MCF 10A (cell line): Measurements from ENCODE around the gene TMEM248. TPM values are rescaled to one million over a fixed set of nuclear protein-coding genes. Genes with fewer than 3 reads are reported as not detected.
"Not testable (repeated sequence)": the region's sequence is repeated elsewhere in the genome, so short reads cannot be mapped to it uniquely, and the experiment has no call there.

Experiments
- BruUV-seq: library from RNA; stranded (reverse); fragments of 400-500 nt; replicated peaks from 2 replicates; lab custom pipeline; 2021; lab: Mats Ljungman, UMichigan
- CTCF ChIA-PET: fragments of 300-600 bp; sonication (Branson Sonifier 250); formaldehyde crosslinking; extraction: SDS; loops from one replicate; lab custom pipeline; 2021; ENCODE audit warnings: antibody characterized with exemption, inconsistent platforms; lab: Yijun Ruan, JAX
- POLR2A ChIA-PET: fragments of 300-600, 350-650 bp; sonication (Branson Sonifier 250); formaldehyde crosslinking; extraction: SDS; loops from one replicate; lab custom pipeline; 2020; ENCODE audit warnings: antibody characterized with exemption, inconsistent platforms; lab: Yijun Ruan, JAX
- DNase-seq: peaks from one replicate; pipeline ENCODE4 v3.0.0-alpha.2; 2018; ENCODE audit not compliant: unreplicated experiment
- H3K27ac Mint-ChIP-seq: one replicate; pipeline ENCODE4 v1.8.0; 2022; ENCODE audit warnings: mild to moderate bottlenecking, low read depth, mixed read lengths; ENCODE audit not compliant: unreplicated experiment
- H3K27me3 Mint-ChIP-seq: one replicate; pipeline ENCODE4 v1.8.0; 2022; ENCODE audit warnings: mixed read lengths; ENCODE audit not compliant: insufficient read depth, unreplicated experiment
- H3K36me3 Mint-ChIP-seq: one replicate; pipeline ENCODE4 v1.8.0; 2022; ENCODE audit warnings: mild to moderate bottlenecking, moderate library complexity, mixed read lengths; ENCODE audit not compliant: insufficient read depth, unreplicated experiment
- H3K4me1 Mint-ChIP-seq: one replicate; pipeline ENCODE4 v1.8.0; 2022; ENCODE audit warnings: mixed read lengths; ENCODE audit not compliant: insufficient read depth, unreplicated experiment
- H3K4me3 Mint-ChIP-seq: one replicate; pipeline ENCODE4 v1.8.0; 2022; ENCODE audit warnings: mild to moderate bottlenecking, moderate library complexity, mixed read lengths; ENCODE audit not compliant: unreplicated experiment
- H3K9me3 Mint-ChIP-seq: one replicate; pipeline ENCODE4 v1.8.0; 2022; ENCODE audit warnings: mixed read lengths; ENCODE audit not compliant: unreplicated experiment
- intact Hi-C: fragments of 100-400 bp; cut with micrococcal nuclease; formaldehyde crosslinking; loops from 2 replicates; pipeline ENCODE4 v1.14.1; 2022
- total RNA-seq: library from RNA; stranded (reverse); gene quantifications from 2 replicates; pipeline ENCODE4 v1.2.3, GENCODE V29; 2022
- TF ChIP-seq, protein P1 (sequence below): fragments of 200-600 bp; IDR thresholded peaks from one replicate; pipeline ENCODE4 v1.8.0; 2022; ENCODE audit warnings: antibody characterized with exemption, mild to moderate bottlenecking; ENCODE audit not compliant: unreplicated experiment

The TMEM248 gene
- total RNA-seq, 1 experiment from 2014 or later, result 75.7 TPM

DNA sequence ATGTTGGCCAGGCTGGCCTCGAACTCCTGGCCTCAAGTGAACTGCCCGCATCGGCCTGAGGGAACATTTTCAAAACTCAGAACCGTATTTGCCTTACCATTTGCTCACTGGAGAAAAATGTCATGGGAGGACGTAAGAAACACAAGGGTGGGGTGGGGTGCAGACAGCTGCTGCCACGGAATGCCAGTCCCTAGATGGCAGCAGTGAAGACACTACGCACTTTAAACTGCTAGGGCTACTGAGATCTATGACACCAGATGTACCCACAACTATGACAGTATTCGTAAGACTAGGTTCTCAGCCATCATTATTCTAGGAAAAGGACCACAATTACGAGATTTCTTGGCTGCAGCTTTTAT, 73.6 kb downstream of the TMEM248 start:
- ChIA-PET CTCF (interaction anchor here (0.6 to 1.1 kb wide), 2 partner anchors 36 to 1761 kb away, joined by 3 to 4 read pairs; no protein-coding TSS in a partner anchor), POLR2A (interaction anchor here (0.6 to 4.3 kb wide), 9 partner anchors 8 to 385 kb away, joined by 3 to 45 read pairs (median 10); partner anchors contain the start of genes RABGEF1 and TMEM248)
- H3K27me3 Mint-ChIP-seq, H3K9me3 Mint-ChIP-seq, H3K4me1 Mint-ChIP-seq: not testable (repeated sequence)
- Mint-ChIP-seq H3K27ac (peak overlapping the region; percentile 100), H3K36me3 (peaks cover 70% of the 10 kb centered on the region), H3K4me3 (peak overlapping the region; percentile 97)
- DNase-seq, result peak; percentile 61
- BruUV-seq, result TSS peak; percentile 51
- intact Hi-C loops, result loop anchor here (2.0 to 10.0 kb wide), 3 partner anchors 42 to 312 kb away; no protein-coding TSS in a partner anchor
- TF ChIP-seq, protein P1, sequence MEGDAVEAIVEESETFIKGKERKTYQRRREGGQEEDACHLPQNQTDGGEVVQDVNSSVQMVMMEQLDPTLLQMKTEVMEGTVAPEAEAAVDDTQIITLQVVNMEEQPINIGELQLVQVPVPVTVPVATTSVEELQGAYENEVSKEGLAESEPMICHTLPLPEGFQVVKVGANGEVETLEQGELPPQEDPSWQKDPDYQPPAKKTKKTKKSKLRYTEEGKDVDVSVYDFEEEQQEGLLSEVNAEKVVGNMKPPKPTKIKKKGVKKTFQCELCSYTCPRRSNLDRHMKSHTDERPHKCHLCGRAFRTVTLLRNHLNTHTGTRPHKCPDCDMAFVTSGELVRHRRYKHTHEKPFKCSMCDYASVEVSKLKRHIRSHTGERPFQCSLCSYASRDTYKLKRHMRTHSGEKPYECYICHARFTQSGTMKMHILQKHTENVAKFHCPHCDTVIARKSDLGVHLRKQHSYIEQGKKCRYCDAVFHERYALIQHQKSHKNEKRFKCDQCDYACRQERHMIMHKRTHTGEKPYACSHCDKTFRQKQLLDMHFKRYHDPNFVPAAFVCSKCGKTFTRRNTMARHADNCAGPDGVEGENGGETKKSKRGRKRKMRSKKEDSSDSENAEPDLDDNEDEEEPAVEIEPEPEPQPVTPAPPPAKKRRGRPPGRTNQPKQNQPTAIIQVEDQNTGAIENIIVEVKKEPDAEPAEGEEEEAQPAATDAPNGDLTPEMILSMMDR, result peak; percentile 29

DNA sequence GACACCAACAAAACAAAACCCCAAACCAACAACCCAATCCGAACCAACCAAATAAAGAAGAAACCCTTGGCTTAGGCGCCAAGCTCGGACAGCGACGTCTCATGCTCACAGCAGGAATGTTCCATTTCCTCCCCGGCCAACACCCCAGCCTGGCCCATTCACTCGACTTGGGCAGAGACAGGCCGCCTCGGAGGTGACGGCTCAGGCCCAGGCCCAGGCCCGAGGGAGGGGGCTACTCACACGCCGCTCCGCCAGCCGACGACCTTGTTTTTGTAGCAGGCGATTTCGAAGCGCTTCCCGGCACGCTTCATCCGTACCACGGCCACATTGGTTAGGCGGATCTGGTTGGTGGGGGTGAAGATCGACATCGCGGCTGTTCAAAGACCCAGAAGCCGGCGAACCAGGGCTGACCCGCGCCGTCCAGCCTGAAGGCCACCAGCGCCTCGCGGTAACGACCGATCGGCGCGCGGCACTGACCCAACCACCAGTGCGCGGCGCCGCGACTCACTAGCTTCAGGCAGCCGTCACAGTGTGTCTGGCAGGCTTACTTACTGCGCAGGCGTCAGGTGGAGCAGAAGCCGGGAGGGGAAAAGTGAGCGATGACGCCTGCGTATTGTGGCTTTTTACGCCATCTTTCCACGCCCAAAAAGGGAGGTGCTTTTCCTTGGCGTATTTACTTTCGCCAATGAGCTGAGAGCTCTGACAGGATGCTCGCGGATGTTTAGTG, 74.2 kb downstream of the TMEM248 start, which contains the start of gene SBDS:
SBDS (minus strand) TSS at position 537 of the 727 bp plus-strand sequence; CDS start at position 368, 169 bp downstream.
- BruUV-seq, result TSS peak; percentile 55
- CTCF ChIA-PET, result interaction anchor here (0.6 to 1.1 kb wide), 4 partner anchors 37 to 1761 kb away, joined by 3 to 4 read pairs (median 4); no protein-coding TSS in a partner anchor
- not testable (repeated sequence) for H3K4me1 Mint-ChIP-seq, H3K9me3 Mint-ChIP-seq, H3K27me3 Mint-ChIP-seq
- Mint-ChIP-seq H3K36me3 (peaks cover 70% of the 10 kb centered on the region), H3K4me3 (peak within 1 kb of the TSS; percentile 97), H3K27ac (peak within 1 kb of the TSS; percentile 100)
- intact Hi-C loops, result loop anchor here (2.0 to 10.0 kb wide), 3 partner anchors 42 to 313 kb away; no protein-coding TSS in a partner anchor
- POLR2A ChIA-PET, result interaction anchor here (0.6 to 4.3 kb wide), 17 partner anchors 9 to 945 kb away, joined by 3 to 45 read pairs (median 4); partner anchors contain the start of genes CRCP, KCTD7, RABGEF1 and TMEM248
- peak; percentile 99 for DNase-seq

DNA sequence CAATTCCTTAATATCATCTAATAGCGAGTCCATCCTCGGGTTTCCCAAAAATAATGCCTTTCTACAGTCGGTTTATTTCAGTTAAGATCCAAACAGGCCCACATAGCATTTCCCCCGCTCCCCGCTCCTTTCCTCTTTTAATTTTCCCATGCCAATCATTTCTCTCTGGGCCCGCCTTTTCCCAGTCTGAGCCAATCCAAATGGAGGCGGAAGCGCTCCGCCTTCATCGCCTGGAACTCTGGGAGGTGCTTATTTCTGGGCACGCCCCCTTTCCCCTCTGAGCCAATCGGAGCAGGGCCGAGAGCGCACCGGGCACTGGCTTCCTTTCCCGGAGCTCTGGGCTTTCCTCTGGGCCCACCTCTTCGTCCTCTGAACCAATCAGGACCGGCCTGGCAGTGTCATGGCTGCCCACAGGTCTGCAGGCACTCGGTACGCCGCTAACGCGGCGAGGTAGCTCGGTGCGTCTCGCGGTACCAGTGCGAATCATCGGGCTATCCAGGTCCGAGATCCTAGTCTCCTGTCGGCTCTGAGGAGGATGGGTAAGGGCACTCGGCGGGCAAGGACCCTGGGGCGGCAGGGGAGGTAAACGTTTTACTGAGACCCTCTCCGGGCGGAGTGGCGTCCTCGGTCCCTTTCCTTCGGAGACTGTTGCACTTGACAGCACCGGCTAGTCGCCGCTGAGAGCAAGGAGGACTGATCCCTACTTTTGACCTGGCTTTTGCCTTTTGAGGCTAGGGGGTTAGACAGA, 75.6 kb downstream of the TMEM248 start, which contains the start of gene TYW1:
TYW1 (plus strand) TSS at position 390 of the 748 bp plus-strand sequence; CDS start at position 536, 146 bp downstream.
- CTCF ChIA-PET, result interaction anchor here (0.6 kb wide), 1 partner anchor 962 kb away, joined by 4 read pairs; no protein-coding TSS in a partner anchor
- Mint-ChIP-seq H3K27ac (peak within 1 kb of the TSS; percentile 100), H3K4me3 (peak within 1 kb of the TSS; percentile 97), H3K36me3 (peaks cover 61% of the 10 kb centered on the region)
- DNase-seq, result peak; percentile 98
- H3K27me3 Mint-ChIP-seq, BruUV-seq, H3K9me3 Mint-ChIP-seq, H3K4me1 Mint-ChIP-seq: not testable (repeated sequence)
- POLR2A ChIA-PET, result interaction anchor here (0.7 to 4.3 kb wide), 14 partner anchors 10 to 503 kb away, joined by 3 to 45 read pairs (median 5); partner anchors contain the start of gene TMEM248
- intact Hi-C loops, result loop anchor here (5.0 to 10.0 kb wide), 2 partner anchors 152 to 314 kb away; no protein-coding TSS in a partner anchor

DNA sequence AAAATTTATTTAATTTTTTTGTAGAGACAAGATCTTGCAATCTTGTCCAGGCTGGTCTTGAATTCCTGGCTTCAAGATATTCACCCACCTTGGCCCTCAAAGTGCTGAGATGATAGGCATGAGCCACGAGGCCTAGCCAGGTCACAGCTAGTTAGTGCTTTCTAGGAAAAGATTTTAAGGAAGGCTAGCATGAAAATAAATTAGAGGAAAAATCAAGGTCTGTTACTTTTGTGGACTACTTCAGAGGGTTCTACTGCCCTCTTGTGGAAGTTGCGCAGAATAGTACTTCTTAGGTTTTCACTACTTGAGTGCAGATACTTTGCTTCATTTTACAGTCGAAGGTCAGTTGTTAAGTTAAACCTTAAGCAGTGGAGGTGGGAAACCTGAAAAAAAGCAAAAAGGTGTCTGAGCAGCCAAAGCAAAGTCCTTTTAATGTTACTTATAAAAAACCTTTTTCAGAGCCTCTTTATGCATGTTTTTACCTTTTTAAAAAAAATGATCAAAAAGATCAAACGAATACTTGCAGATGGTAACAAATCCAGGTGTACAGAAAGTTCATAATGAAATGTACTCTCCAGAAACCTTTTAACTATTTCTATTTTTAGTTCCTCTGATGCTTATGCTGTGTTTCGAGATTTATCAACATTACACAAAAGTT, 79.7 kb downstream of the TMEM248 start:
- POLR2A ChIA-PET, H3K27ac Mint-ChIP-seq, H3K9me3 Mint-ChIP-seq, BruUV-seq, H3K4me1 Mint-ChIP-seq, intact Hi-C loops, H3K4me3 Mint-ChIP-seq, H3K27me3 Mint-ChIP-seq: not testable (repeated sequence)
- TF ChIP-seq, protein P1, result peak; percentile 24
- CTCF ChIA-PET, result interaction anchor here (0.6 to 0.7 kb wide), 2 partner anchors 15 to 444 kb away, joined by 3 read pairs; no protein-coding TSS in a partner anchor
- DNase-seq, result peak; percentile 33
- peaks cover 53% of the 10 kb centered on the region for H3K36me3 Mint-ChIP-seq

DNA sequence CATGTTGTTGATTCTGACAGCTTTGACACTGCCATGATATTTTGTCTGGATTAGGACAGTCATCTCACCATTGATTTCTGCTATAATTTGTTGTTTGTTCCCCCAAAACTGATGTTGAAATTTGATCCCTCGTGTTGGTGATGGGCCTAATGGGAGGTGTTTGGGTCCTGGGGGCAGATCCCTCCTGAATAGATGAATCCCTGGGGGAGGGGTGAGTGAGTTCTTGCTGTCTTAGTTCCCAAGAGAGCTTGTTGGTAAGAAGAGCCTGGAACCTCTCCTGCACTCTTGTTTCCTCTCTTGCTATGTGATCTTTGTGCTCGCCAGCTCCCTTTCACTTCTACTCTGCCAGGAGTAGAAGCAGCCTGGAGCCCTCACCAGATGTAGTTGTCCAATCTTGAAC, 83.1 kb downstream of the TMEM248 start:
- H3K4me1 Mint-ChIP-seq, CTCF ChIA-PET, BruUV-seq, intact Hi-C loops, DNase-seq, H3K9me3 Mint-ChIP-seq, H3K4me3 Mint-ChIP-seq, POLR2A ChIA-PET, H3K27ac Mint-ChIP-seq, H3K27me3 Mint-ChIP-seq: not testable (repeated sequence)
- H3K36me3 Mint-ChIP-seq, result peaks cover 79% of the 10 kb centered on the region
